ENCODE measurements around the gene SAPCD1. TPM values are rescaled to one million over a fixed set of nuclear protein-coding genes. Genes with fewer than 3 reads are reported as not detected.

The SAPCD1 gene
- total RNA-seq, 1 experiment from 2014 or later = 18.2 TPM

DNA sequence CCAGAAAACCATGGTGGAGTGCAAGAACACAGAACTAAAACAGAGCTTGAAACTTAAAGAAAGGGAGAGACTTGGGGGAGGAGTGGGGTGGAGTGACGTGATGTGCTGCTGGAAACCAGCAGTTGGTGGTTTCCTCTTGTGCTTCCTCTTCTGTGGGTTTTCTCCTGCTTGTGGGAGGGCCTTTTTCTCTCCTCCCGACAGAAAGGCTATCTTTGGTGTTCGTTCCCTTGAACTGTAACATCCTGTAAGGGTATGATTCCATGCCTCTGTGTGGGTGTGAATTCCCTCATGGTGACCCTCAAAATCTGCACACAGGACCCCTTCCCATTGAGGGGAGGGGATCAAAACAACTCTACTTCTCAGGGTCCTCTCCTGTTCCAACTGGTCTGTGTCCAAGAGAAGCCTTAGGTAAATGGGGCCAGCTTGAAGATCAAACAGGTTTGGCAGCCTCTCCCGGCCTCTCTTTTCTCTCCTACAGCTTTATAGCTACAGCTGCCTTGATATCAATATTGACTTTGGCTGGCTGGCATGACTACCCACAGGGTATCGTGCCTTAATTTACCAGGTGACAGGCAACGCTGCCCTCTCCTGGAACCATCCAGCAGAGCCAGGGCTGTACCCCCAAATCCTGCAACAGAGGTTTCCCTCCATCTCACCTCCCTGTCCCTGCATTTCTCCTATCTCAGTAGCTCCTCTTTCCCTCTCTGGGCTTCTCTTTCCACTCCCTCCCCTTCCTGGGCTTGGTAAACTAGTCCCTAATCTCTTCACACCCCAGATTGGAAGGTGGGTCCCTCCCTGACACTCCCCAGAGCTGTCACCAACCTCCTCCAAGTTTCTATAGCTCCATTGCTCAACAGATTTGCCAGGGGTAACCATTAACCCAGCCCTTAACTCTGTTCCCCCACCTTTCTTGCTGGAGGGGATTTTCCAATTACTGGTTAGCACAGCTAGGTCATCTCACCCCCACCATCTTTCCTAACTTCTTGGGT, 24.2 kb upstream of the SAPCD1 start:
- RAD21 ChIA-PET (ENCODE audit: low non-redundant PET in 1 of 2, low total read pairs in 2 of 2, uncharacterized antibody in 2 of 2, unreplicated experiment in 2 of 2) = interaction anchor here (0.6 to 1.2 kb wide), 3 partner anchors 32 to 89 kb away, joined by 3 read pairs; no protein-coding TSS in a partner anchor
- peak overlapping the region; percentile 37 to 92 for H3K4me3 ChIP-seq (replicated peaks in 1 of 2; ENCODE audit: low read depth in 1 of 2, low read length in 2 of 2)
- no peaks in the 10 kb centered on the region for H3K9me2 ChIP-seq (ENCODE audit: insufficient read depth)
- peak overlapping the region; percentile 90 for H3K27ac ChIP-seq (ENCODE audit: low read depth, low read length)
- BruUV-seq (replicated peaks) = no TSS peak
- H3K79me2 ChIP-seq (ENCODE audit: insufficient read depth, low read length) = peaks cover 55% of the 10 kb centered on the region
- H4K20me1 ChIP-seq (ENCODE audit: insufficient read depth) = no peaks in the 10 kb centered on the region; the same call in 1 of the 2 replicates
- H3K27me3 ChIP-seq (ENCODE audit: insufficient read depth, low read length) = no peaks in the 10 kb centered on the region
- intact Hi-C loops (cut with micrococcal nuclease) = loop anchor here (1.0 to 5.0 kb wide), 4 partner anchors 35 to 94 kb away; partner anchors contain the start of genes ABHD16A, CSNK2B and LY6G5B
- CTCF ChIA-PET = interaction anchor here (0.6 to 3.6 kb wide), 7 partner anchors 9 to 137 kb away, joined by 3 to 25 read pairs (median 6); partner anchors contain the start of genes DDAH2, GPANK1, LSM2 and LY6G5C
- POLR2A ChIA-PET = interaction anchor here (0.6 to 4.3 kb wide), 15 partner anchors 8 to 197 kb away, joined by 3 to 21 read pairs (median 4); partner anchors contain the start of genes ABHD16A, BAG6, CSNK2B and DDX39B
- H3K4me2 ChIP-seq (ENCODE audit: low read length) = peak overlapping the region; percentile 83
- DNase-seq (ENCODE audit: low read depth, low spot score) = no peak
- H3K9ac ChIP-seq (ENCODE audit: low read length) = peak overlapping the region; percentile 75
- peak overlapping the region; percentile 52 for H2AFZ ChIP-seq (ENCODE audit: low read depth, low read length, poor library complexity, severe bottlenecking)
- ATAC-seq = no peak
- H3K9me3 ChIP-seq (ENCODE audit: control insufficient read depth in 1 of 2, insufficient read depth in 1 of 2, low read depth in 1 of 2, low read length in 2 of 2) = no peaks in the 10 kb centered on the region
- H3K36me3 ChIP-seq (ENCODE audit: control insufficient read depth in 1 of 2, insufficient read depth in 2 of 2, low read length in 2 of 2) = peaks cover 22 to 31% of the 10 kb centered on the region in 2 experiments
- H3K4me1 ChIP-seq (ENCODE audit: control insufficient read depth in 1 of 2, insufficient read depth in 2 of 2, low read length in 2 of 2) = peaks cover 41 to 67% of the 10 kb centered on the region in 2 experiments
- TF ChIP-seq EZH2 (IDR thresholded peaks at IDR 0.05) = no peak
- TF ChIP-seq TCF7L2 (IDR thresholded peaks at IDR 0.05; ENCODE audit: borderline replicate concordance, extremely low read depth, insufficient read depth, insufficient read length) = no peak
- no peak for TF ChIP-seq SIN3A (IDR thresholded peaks at IDR 0.05; ENCODE audit: low read depth)
- TF ChIP-seq CBX3 (IDR thresholded peaks at IDR 0.05; ENCODE audit: low read depth) = no peak
- TF ChIP-seq SP1 (IDR thresholded peaks at IDR 0.05; ENCODE audit: low read depth) = no peak
- TF ChIP-seq RAD21 (IDR thresholded peaks at IDR 0.05; ENCODE audit: low read depth) = no peak
- no peak for TF ChIP-seq FOSL1 (IDR thresholded peaks at IDR 0.05; ENCODE audit: low read depth)
- TF ChIP-seq, protein P1, sequence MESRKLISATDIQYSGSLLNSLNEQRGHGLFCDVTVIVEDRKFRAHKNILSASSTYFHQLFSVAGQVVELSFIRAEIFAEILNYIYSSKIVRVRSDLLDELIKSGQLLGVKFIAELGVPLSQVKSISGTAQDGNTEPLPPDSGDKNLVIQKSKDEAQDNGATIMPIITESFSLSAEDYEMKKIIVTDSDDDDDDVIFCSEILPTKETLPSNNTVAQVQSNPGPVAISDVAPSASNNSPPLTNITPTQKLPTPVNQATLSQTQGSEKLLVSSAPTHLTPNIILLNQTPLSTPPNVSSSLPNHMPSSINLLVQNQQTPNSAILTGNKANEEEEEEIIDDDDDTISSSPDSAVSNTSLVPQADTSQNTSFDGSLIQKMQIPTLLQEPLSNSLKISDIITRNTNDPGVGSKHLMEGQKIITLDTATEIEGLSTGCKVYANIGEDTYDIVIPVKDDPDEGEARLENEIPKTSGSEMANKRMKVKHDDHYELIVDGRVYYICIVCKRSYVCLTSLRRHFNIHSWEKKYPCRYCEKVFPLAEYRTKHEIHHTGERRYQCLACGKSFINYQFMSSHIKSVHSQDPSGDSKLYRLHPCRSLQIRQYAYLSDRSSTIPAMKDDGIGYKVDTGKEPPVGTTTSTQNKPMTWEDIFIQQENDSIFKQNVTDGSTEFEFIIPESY (IDR thresholded peaks at IDR 0.05; ENCODE audit: extremely low read depth, insufficient replicate concordance, low read length) = no peak
- no peak for TF ChIP-seq EGR1 (IDR thresholded peaks at IDR 0.05; ENCODE audit: low read depth)
- TF ChIP-seq, protein P2, sequence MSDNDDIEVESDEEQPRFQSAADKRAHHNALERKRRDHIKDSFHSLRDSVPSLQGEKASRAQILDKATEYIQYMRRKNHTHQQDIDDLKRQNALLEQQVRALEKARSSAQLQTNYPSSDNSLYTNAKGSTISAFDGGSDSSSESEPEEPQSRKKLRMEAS (IDR thresholded peaks at IDR 0.05) = no peak
- no peak for TF ChIP-seq SRF (IDR thresholded peaks at IDR 0.05; ENCODE audit: low read depth)
- TF ChIP-seq POLR2AphosphoS5 (IDR thresholded peaks at IDR 0.05; ENCODE audit: low read depth, low read length) = peak; percentile 51
- TF ChIP-seq, protein P3, sequence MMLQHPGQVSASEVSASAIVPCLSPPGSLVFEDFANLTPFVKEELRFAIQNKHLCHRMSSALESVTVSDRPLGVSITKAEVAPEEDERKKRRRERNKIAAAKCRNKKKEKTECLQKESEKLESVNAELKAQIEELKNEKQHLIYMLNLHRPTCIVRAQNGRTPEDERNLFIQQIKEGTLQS (IDR thresholded peaks at IDR 0.05) = no peak
- TF ChIP-seq, protein P4, sequence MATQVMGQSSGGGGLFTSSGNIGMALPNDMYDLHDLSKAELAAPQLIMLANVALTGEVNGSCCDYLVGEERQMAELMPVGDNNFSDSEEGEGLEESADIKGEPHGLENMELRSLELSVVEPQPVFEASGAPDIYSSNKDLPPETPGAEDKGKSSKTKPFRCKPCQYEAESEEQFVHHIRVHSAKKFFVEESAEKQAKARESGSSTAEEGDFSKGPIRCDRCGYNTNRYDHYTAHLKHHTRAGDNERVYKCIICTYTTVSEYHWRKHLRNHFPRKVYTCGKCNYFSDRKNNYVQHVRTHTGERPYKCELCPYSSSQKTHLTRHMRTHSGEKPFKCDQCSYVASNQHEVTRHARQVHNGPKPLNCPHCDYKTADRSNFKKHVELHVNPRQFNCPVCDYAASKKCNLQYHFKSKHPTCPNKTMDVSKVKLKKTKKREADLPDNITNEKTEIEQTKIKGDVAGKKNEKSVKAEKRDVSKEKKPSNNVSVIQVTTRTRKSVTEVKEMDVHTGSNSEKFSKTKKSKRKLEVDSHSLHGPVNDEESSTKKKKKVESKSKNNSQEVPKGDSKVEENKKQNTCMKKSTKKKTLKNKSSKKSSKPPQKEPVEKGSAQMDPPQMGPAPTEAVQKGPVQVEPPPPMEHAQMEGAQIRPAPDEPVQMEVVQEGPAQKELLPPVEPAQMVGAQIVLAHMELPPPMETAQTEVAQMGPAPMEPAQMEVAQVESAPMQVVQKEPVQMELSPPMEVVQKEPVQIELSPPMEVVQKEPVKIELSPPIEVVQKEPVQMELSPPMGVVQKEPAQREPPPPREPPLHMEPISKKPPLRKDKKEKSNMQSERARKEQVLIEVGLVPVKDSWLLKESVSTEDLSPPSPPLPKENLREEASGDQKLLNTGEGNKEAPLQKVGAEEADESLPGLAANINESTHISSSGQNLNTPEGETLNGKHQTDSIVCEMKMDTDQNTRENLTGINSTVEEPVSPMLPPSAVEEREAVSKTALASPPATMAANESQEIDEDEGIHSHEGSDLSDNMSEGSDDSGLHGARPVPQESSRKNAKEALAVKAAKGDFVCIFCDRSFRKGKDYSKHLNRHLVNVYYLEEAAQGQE (IDR thresholded peaks at IDR 0.05; ENCODE audit: low read depth) = no peak
- TF ChIP-seq ZNF274 (IDR thresholded peaks at IDR 0.05; ENCODE audit: low read depth, low read length) = no peak
- TF ChIP-seq, protein P5, sequence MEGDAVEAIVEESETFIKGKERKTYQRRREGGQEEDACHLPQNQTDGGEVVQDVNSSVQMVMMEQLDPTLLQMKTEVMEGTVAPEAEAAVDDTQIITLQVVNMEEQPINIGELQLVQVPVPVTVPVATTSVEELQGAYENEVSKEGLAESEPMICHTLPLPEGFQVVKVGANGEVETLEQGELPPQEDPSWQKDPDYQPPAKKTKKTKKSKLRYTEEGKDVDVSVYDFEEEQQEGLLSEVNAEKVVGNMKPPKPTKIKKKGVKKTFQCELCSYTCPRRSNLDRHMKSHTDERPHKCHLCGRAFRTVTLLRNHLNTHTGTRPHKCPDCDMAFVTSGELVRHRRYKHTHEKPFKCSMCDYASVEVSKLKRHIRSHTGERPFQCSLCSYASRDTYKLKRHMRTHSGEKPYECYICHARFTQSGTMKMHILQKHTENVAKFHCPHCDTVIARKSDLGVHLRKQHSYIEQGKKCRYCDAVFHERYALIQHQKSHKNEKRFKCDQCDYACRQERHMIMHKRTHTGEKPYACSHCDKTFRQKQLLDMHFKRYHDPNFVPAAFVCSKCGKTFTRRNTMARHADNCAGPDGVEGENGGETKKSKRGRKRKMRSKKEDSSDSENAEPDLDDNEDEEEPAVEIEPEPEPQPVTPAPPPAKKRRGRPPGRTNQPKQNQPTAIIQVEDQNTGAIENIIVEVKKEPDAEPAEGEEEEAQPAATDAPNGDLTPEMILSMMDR (IDR thresholded peaks at IDR 0.05 in 2 of 3, conservative IDR thresholded peaks at IDR 0.05 in 1 of 3; ENCODE audit: borderline replicate concordance in 1 of 3, insufficient read depth in 1 of 3, low read depth in 2 of 3, low read length in 2 of 3) = peak in 2 of 3 experiments; percentile 38; a peak in 4 of 6 replicates
- no peak for TF ChIP-seq ZFX (IDR thresholded peaks at IDR 0.05)

All from HCT116 (cell line).